Neutrophil (primary cell): ENCODE results near the gene TAPBP.
A peak's percentile ranks its signal among the peaks of the same experiment; 100 is the strongest.

Experiments used
- H3K27ac ChIP-seq: fragments of 200-600 bp; sonication (generic); 2 replicates; pipeline ENCODE4 v1.5.1; 2016; ENCODE audit warnings: mild to moderate bottlenecking, moderate library complexity
- H3K27me3 ChIP-seq: fragments of 200-600 bp; sonication (generic); 2 replicates; pipeline ENCODE4 v1.6.0; 2016; ENCODE audit warnings: mild to moderate bottlenecking
- H3K36me3 ChIP-seq: fragments of 200-600 bp; sonication (generic); 2 replicates; pipeline ENCODE4 v1.5.1; 2017
- H3K4me1 ChIP-seq, 2 experiments: fragments of 200-600 bp in 1 of 2; sonication (generic) in 1 of 2; 1 replicate in 1 of 2; 2 replicates in 1 of 2; pipeline versions ENCODE4 v1.5.1 to v1.6.1; 2013 to 2016; ENCODE audit warnings: low read depth in 1 of 2, low read length in 1 of 2, mild to moderate bottlenecking in 1 of 2, moderate library complexity in 1 of 2; ENCODE audit not compliant: control insufficient read depth in 1 of 2, insufficient read depth in 1 of 2
- H3K4me3 ChIP-seq, 2 experiments: fragments of 200-600 bp in 1 of 2; sonication (generic) in 1 of 2; 1 replicate in 1 of 2; 2 replicates in 1 of 2; pipeline ENCODE4 v1.5.1; 2013 to 2016; ENCODE audit warnings: low read depth in 1 of 2, low read length in 1 of 2, mild to moderate bottlenecking in 1 of 2, moderate library complexity in 1 of 2
- H3K9me3 ChIP-seq: fragments of 200-600 bp; sonication (generic); 2 replicates; pipeline ENCODE4 v1.5.1; 2016
- CTCF ChIP-seq: fragments of 200-600 bp; sonication (generic); IDR thresholded peaks from 2 replicates; pipeline ENCODE4 v1.5.1; 2016; ENCODE audit warnings: antibody characterized with exemption

TAPBP gene

GRCh38 chr6:33312361-33313104 lies 1.3 kb downstream of the TAPBP start:
- peaks cover 36% of the 10 kb centered on the region for H3K36me3 ChIP-seq
- H3K9me3 ChIP-seq = no peaks in the 10 kb centered on the region
- peak overlapping the region; percentile 91 to 92 for H3K4me3 ChIP-seq
- no peaks in the 10 kb centered on the region for H3K27me3 ChIP-seq
- TF ChIP-seq CTCF = no peak
- H3K4me1 ChIP-seq = peaks cover 50 to 57% of the 10 kb centered on the region in 2 experiments
- peak overlapping the region; percentile 100 for H3K27ac ChIP-seq

- Histone ChIP-seq H3K9me3 (no peaks in the 10 kb centered on the region), H3K36me3 (peaks cover 81% of the 10 kb centered on the region), H3K4me1 (peaks cover 18 to 20% of the 10 kb centered on the region in 2 experiments), H3K27me3 (no peaks in the 10 kb centered on the region), H3K27ac (peak overlapping the region; percentile 57), H3K4me3 (no peak overlapping the region)
- no peak for TF ChIP-seq CTCF
Observed at GRCh38 chr6:33306356-33306755, 7.5 kb downstream of the TAPBP start.

GRCh38 chr6:33305052-33305451 lies 8.8 kb downstream of the TAPBP start:
- Histone ChIP-seq H3K4me3 (no peak overlapping the region), H3K27me3 (no peaks in the 10 kb centered on the region), H3K27ac (peak overlapping the region; percentile 57), H3K4me1 (peaks cover 15 to 25% of the 10 kb centered on the region in 2 experiments), H3K9me3 (no peaks in the 10 kb centered on the region), H3K36me3 (peaks cover 80% of the 10 kb centered on the region)
- no peak for TF ChIP-seq CTCF

- H3K9me3 ChIP-seq = no peaks in the 10 kb centered on the region
- TF ChIP-seq CTCF = no peak
- H3K36me3 ChIP-seq = peaks cover 78% of the 10 kb centered on the region
- H3K4me1 ChIP-seq = peaks cover 21 to 31% of the 10 kb centered on the region in 2 experiments
- no peak overlapping the region for H3K4me3 ChIP-seq
- H3K27ac ChIP-seq = peak overlapping the region; percentile 46
- H3K27me3 ChIP-seq = no peaks in the 10 kb centered on the region
Observed at GRCh38 chr6:33304216-33304615, 9.7 kb downstream of the TAPBP start.

- TF ChIP-seq CTCF = no peak
- Histone ChIP-seq H3K4me3 (no peak overlapping the region), H3K27me3 (no peaks in the 10 kb centered on the region), H3K27ac (peak overlapping the region; percentile 32), H3K9me3 (no peaks in the 10 kb centered on the region), H3K36me3 (peaks cover 73% of the 10 kb centered on the region), H3K4me1 (peaks cover 31 to 44% of the 10 kb centered on the region in 2 experiments)
Observed at GRCh38 chr6:33301877-33302276, 12.0 kb downstream of the TAPBP start.
